Epidermal melanocyte (primary cell): ENCODE results near the gene SERINC2.

Source experiments
- DNase-seq: peaks from one replicate; pipeline ENCODE4 v3.0.0; 2011; ENCODE audit warnings: low spot score; ENCODE audit not compliant: insufficient read length

Gene SERINC2

DNA sequence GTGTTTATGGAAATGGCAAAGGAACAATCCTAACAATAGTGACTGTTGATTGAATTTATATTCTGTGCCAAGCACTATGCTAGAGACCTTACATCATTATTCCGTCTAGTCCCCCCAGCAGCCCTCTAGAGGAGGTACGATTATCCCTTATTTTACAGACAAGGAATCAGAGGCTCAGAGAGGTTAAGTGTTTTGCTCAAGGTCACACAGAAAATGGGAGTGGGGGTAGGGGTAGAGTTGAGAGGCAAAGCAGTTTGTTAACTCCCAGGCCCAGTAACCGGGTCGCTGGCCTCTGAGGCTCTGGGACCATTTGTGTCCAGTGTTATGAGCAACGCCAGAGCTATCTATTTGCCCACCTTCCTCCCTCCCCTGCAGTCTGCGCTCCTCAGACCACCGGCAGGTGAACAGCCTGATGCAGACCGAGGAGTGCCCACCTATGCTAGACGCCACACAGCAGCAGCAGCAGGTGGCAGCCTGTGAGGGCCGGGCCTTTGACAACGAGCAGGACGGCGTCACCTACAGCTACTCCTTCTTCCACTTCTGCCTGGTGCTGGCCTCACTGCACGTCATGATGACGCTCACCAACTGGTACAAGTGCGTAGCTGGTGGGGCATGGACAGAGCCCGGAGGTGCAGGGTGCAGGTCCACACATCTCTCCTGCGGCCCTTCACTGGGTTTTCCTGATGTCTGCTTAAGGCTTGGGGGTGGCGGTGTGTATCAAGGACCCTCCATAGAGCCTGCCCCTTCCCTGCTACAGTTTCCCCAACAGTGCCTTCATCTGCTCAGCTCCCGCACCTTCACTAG lies 19.8 kb downstream of the SERINC2 start:
- DNase-seq = no peak

DNA sequence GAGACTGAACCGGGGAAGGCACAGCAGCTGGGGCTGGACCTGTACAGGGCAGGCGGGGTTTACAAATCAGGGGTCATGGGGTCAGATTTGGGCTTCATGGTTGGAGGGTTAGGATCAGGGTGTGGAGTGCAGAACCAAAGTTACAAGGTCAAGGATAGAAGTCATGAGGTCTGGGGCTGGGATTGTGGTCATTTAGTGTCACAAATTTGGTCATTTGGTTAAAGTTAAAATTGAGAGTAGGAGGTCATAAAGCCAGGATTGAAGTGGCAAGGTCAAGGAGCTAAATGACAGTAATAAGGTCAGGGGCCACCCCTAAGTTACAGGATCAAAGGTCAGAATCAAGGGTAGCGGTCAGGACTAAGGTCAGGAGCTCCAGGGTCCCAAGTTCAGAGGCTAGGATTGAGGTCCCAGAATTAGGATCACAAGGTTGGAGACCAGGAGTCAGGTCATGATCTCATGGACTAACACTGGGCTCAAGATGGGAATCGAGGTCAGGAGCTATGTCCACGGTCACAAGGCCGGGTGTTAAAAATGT lies 20.4 kb downstream of the SERINC2 start:
- no peak for DNase-seq

DNA sequence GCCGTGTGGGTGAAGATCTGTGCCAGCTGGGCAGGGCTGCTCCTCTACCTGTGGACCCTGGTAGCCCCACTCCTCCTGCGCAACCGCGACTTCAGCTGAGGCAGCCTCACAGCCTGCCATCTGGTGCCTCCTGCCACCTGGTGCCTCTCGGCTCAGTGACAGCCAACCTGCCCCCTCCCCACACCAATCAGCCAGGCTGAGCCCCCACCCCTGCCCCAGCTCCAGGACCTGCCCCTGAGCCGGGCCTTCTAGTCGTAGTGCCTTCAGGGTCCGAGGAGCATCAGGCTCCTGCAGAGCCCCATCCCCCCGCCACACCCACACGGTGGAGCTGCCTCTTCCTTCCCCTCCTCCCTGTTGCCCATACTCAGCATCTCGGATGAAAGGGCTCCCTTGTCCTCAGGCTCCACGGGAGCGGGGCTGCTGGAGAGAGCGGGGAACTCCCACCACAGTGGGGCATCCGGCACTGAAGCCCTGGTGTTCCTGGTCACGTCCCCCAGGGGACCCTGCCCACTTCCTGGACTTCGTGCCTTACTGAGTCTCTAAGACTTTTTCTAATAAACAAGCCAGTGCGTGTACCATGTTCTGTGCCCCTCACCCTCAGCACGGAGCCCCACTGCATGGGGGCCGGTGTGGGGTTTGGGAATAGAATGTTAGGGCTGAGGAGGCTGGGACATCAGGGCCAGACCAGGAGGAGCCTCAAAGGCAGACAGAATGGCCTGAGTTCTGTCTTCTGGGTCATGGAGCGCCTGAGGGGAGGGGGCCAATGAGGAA lies 21.3 kb downstream of the SERINC2 start:
- no peak for DNase-seq

DNA sequence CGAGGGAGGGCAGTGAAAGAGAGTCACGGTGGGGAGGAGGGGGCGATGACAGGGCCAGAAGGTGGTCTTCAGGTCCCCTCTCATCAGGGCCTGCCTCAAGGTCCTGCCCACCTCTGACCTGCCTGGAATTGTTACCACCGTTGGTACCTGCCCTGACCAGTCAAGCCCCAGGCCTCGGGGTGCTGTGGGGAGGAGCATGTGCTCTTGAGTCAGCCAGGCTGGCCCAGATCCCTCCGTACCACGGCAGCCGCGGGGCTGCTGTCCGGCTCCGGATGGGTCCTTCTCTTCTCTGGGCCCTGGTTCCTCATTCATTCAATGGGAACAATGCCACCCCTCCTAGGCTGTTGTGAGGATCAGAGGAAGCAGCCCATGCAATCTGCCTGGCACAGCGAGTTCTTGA lies 22.0 kb downstream of the SERINC2 start:
- no peak for DNase-seq

DNA sequence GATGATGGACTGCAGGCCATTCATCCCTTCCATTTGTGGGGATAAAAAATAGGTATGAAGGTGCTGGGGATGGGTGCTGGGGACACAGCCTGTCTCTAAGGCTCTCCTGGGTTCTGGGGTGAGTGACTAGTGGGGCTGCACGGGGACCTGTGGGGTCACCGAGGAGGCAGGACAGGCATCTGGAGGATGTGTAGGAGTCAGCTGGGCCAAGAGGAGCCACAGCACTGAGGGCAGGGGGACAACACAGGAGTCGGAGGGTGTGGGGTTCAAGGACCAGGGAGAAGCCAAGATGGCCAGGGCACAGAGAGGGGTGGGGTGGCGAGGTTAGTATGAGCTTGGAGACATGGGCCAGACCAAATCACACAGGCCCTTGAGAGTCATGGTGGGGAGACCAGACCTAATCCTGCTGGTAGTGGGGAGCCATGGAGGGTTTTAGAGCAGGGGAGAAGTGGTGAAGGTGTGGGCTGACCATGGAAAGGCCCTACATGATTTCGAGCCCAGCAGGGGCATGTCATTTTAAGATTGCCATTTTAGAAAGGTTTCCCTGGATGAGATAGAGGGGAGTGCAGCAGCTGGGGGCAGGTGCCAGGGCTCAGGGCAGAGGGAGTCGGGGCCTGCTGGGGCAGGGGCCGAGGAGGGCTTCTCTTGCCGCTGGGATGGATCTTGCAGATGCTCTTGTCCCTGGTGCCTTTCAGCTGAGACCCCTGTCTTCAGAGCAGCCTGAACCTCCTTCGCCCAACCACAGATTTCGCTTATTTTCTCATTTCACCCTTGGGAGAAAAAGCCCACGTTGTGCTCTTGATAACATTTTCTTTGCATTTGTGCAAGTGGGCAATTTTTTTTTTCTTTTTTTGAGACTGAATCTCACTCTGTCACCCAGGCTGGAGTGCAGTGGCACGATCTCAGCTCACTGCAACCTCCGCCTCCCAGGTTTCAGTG lies 22.7 kb downstream of the SERINC2 start:
- DNase-seq = no peak

DNA sequence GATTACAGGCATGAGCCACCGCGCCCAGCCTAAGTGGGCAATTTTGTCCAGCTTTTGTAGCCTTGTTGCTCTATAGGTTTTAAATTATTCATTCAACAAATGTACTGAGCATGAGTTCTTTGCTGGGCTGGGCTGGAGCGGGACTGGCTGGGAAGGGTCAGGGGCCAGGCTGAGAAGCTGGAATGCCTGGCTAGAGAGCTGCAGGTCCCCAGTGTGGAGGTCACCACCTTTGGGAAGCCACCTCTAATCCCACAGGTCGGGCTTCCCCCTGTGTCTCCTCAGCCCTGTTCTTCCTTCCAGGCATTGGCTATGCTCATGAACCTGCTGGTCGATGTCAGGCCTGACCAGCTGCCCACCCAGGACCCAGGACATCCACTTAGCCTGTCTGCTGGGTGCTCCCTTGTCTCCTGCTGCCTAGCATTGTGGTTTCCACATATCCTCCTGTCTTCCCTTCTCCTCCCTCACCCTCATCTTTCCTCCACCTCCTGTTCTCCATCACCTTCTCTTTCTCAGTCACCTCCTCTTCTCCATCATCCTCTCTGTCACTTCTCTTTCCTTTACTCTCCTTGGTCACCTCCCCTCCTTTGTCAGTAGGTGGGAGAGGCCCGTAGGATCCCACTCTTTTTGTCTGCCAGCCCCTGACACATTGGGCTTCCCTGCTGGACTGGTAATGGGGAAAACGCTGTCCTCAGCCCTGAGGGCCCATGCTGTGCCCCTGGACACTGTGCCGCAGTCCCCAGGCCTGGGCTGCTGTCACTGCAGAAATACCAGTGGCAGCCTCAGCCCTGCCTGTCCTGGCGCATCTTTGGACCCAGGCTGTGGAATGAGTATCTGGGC lies 23.8 kb downstream of the SERINC2 start:
- DNase-seq = no peak

DNA sequence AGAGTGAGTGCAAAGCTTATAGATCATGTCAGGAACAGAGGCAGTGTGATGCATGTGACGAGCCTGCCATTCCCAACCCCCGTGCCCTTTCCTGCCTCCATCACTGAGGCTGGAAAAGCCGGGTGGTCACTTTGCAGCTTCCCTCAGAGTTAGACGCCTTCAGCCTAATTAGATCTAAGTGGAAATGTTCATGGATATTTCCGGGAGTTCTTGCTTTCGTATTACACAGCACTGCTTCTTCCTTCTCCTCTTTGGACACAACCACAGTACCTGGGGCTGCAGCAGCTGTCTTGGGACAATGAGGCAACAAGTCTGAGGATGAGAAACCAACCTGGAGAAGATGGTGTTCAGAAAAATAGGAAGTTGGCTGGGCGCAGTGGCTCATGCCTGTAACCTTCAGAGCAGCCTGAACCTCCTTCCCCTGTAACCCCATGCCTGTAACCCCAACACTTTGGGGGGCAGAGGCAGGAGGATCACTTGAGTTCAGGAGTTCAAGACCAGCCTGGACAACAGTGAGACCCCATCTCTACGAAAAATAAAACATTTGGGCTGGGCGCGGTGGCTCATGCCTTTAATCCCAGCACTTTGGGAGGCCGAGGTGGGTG lies 24.5 kb downstream of the SERINC2 start:
- DNase-seq = no peak

DNA sequence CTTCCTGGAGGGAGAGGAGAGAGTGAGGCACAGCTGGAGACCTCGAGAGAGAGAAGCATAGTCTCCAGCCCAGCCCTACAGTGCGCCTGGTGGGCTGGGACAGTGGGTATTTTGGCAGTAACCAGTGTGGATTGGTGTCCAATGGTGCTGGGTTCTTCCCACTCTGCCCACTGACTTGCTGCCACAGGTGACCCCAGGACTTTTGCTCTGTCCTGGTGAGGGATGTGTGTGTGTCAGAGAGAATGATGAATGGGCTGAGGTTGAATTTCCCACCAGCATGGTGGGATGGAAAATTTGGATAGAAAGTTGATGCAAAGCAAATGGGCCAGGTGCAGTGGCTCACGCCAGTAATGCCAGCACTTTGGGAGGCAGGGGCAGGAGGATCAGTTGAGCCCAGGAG lies 26.3 kb downstream of the SERINC2 start:
- DNase-seq = no peak

DNA sequence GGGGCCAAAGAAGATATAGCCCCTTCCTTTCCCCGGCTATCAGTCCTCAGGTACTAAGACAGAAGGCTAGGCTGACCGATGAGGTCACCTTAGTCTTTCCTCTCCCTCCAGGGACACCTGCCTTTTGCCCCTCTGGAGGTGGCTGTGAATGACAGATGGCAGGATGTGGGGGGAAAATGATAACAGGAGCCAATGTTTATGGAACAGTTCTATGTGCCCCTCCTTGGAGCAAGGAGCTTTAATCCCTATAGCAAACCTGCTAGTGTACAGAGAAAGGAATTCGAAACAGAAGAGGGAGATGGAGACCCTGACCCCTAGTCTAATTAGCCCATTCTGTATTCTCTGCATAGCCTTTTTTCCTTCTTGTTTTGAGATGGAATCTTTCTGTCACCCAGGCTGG lies 28.1 kb downstream of the SERINC2 start:
- no peak for DNase-seq

DNA sequence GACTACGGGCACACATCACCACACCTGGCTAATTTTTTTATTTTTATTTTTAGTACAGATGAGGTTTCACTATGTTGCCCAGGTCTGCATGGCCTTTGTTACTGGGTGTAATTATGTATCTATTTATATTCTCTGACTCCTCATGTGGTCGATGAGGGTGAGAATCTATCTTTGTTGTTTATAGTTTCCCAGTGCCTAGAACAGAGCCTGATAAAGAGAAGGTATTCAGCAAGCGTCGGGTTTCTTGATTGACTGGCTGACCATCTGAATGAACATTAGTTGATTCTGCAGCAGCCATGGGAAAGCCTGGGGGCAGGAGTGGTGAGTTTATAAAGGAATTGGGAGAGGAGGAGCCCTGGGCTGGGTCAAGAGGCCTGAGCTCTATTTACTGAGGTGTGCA lies 28.5 kb downstream of the SERINC2 start:
- no peak for DNase-seq

DNA sequence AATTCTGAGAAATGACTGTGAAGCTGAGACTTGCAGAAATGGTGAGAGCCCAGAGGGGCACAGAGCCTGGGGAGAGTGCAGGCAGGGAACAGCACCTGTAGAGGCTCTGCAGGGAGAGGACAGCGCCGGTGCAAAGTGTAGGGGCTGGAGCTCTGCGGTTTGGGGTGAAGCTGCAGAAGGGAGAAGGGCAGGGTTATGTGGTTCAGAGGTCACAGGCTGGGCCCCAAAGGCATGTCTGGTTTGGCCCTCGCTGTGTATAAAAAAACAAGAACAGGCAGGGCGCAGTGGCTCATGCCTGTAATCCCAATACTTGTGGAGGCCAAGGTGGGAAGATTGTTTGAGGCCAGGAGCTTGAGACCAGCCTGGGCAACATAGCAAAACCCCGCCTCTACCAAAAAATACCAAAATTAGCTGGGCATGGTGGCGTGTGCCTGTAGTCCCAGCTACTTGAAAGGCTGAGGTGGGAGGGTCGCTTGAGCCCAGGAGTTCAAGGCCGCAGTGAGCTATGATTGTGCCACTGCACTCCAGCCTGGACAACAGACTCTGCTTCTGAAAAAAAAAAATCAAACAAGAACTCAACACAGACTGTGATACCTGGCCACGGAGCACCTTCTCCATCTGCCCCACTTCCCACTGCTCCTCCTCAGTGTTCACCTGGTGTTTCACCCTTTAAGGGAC lies 29.1 kb downstream of the SERINC2 start:
- no peak for DNase-seq

DNA sequence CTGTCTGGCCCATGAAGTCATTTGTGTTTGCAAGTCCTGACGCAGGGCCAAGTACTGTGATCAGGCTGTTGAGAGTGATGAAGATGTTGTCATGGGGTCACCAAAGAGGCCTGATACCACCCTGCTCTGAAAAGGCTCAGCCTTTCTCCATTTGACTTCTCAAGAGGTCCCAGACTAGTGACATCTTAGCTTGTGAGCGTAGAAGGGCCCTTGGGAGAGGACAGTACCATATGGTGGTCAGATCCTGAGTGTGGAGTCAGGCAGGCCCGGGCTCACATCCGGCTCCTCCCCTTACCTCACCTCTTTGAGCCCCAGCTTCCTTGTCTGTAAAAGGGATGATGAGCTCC lies 29.6 kb downstream of the SERINC2 start:
- DNase-seq = no peak

DNA sequence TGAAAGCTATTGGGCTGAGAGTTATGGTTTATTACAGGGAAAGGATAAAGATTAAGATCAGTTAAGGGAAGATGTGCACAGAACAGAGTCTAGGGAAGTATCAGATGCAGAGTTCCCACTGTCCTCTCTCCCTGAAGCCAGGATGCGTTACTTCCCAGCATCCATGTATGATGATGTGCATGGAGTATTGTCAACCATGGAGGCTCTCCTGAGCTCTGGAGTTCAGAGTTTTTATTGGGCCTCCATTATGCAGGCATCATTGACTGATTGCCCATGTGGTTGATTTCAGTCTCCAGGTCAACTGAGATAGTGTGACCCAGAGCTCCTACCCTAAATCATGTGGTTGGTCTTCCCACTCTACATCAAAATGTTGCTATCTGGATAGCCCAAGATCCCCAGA lies 30.7 kb downstream of the SERINC2 start:
- no peak for DNase-seq

DNA sequence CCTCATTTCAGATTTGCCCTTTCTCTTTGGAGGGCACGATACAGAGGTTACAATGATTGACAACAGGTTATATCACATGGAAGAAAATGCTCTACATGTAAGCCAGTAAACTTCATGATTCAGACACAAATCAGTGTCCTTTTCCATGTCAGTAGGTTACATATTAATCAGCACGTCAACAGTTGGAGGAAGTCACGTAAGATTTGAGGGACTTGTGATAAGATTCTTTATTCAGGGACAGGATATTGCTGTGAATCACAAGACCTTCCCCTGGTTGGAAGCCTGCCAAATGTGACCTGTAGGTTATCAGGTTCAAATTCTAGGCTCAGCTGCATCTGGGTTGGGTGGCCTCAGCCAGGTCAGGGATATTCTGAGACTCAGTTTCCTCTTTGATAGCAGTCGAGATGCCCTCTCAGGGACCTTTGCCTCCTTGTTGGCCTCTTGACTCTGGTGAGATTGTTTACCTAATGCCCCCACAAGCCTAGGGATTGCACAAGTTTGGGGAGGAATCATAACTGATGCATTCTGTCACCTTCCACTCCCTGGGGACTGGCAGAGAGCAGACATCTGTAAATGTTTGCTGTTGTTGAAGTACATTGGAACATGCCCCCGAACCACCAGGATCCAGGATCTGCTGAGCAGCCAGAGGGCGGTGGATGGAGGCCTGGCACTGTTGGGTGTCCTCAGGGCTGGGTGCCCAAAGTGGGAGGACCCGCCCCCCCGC lies 31.9 kb downstream of the SERINC2 start:
- no peak for DNase-seq

DNA sequence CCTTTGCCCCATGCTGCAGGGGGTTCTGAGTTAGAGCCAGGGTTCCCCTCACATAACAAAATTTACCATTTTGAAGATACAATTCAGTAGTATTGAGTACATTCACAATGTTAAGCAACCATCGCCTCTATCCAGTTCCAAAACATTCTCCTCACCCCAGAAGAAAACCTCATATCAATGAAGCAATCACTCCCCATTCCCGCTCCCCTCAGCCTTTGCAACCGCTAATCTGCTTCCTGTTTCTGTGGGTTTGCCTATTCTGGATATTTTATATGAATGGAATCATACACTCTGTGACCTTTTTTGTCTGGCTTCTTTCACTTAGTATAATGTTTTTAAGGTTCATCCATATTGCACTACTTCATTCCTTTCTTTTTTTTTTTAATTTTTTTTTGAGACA lies 32.9 kb downstream of the SERINC2 start:
- no peak for DNase-seq

DNA sequence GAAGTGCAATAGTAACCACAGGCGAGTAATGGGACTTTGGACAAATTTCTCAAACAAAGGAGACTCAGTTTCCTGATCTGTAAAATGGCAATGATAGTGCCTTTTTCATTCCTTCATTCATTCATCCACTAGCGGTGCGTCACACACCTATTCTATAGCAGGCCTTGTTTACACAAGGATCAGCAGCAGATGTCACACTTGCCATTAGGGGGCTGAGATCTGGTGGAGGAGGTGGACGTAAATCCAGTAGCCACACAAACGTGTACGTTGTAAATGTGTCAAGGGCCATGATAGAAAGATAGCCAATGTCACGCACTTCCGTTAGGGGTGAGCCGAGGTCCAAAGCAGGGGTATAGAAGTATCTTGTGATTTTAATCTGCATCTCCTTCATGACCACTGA lies 34.2 kb downstream of the SERINC2 start:
- no peak for DNase-seq

DNA sequence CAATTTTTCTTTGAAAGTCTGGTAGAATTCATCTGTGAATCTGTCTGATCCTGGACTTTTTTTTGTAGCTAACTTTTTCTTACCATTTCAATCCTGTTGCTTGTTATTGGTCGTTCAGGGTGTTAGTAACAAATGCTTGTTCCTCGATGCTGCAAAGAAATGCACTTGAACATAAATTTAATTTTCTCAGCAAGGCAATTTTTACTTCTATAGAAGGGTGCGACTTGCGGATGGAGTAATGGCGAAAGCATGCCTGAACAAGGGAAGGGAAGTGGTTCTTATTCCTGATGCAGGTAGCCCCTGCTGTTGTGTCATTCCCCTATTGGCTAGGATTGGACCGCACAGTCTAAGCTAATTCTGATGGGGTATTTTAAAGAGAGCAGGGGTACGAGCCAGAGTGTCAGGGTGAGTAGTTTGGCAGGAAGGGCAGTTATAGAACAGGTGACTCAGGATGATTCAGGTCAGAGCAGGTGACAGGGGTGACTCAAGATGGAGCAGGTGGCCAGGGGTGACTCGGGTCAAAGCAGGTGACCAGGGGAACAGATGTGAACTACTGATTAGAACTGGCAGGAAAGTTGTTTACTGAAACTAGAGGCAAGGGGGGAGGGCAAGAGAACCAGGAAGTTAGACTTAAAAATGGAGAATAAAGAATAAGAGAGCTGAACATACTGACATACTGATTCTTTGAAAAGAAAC lies 40.5 kb downstream of the SERINC2 start:
- DNase-seq = no peak

DNA sequence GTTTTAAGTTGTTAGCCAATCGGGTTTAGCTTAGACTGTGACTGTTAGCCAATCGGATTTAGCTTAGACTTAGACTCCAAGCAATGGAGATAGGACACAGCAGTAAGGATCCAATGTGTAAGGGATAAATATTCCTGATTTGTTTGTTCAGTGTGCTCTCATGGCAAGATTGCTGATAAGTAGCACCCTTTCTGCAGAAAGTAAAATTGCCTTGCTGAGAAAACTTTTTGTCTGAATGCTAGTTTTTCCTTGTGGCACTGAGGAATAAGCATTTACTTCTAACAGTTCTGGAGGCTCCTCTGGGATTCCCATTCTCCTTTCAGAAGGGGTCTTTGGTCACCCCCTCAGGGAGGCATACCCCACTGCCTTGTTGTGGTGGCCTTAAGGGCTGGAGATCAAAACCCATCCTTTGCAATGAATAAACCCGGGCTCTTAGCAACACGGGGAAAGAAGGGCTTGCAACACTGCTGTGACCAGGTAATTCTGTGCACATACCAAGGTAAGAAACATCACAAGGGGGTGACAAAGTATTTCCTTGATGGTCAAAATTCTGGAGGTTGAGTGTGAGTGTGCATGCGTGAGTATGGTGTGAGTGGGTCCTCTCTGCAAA lies 45.4 kb downstream of the SERINC2 start:
- DNase-seq = no peak
